MM.1S (cell line): ENCODE measurements around the gene CD48.

Experiments
- CTCF ChIP-seq: fragments of 300-600 bp; sonication (generic); IDR thresholded peaks from 2 replicates; pipeline ENCODE4 v1.5.1; 2016; ENCODE audit warnings: antibody characterized with exemption, low read length, mixed read lengths
- EZH2 ChIP-seq: fragments of 300-600 bp; sonication (generic); optimal IDR thresholded peaks from 2 replicates; pipeline ENCODE3; 2017; ENCODE audit warnings: low read depth, mild to moderate bottlenecking, antibody characterized with exemption, low read length, mixed read lengths

DNA sequence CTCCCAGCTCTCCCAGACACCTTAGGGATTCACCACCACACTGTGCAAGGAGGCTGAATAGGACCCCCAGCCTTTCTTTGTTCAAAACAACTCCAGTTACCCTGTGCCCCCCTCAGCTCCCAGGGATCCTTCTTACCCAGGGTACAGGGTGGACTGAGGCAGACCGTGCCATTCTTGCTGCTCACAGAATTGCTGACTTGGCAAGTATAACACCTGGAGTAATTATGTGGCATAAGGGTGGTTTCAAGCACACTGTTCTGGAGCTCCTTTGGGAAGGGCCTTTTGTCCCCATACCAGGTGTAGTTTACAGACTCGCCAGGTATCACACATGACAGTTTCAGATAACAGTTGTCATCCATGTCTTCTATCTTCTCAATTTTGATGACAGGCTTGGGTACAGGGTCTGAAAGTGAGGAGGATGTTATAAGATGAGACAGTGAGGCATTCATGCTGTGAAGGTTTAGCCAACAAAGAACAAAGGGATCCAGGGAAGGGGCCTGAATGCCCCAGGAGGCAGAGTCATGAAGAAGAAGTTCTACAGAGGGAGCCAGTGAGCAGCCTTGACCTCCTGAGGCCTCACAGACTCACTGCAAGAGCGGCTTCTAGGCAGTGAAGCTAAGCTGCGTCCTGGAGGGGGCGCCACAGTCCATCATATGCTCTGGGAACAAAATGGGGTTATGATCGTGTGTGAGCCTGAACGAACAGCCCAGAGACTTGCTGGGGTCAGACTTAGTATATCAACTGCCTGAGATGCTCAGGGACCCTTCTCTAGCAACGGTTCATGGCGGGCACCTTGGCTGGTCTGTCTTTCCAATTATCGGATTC lies 30.3 kb downstream of the CD48 start:
- TF ChIP-seq CTCF (peak; percentile 100), EZH2 (no peak)
